Stimulated activated CD8-positive, alpha-beta memory T cell treated with anti-CD3 and anti-CD28 coated beads, Interleukin-7, amount 100 ng/mL, for 4 hours (primary cell): ENCODE results near the gene PIK3C2G.

Source experiments
- DNase-seq, 2 donors: peaks; one replicate each; pipeline ENCODE4 v3.0.0-alpha.2; 2020; ENCODE audit warnings: low read depth in 2 of 2

Gene PIK3C2G

GRCh38 chr12:18345021-18345735 is 83.9 kb downstream of the PIK3C2G start:
- DNase-seq: no peak

- DNase-seq: no peak
Measured at GRCh38 chr12:18352312-18352711, 91.0 kb downstream of the PIK3C2G start.

- DNase-seq: no peak
Measured at GRCh38 chr12:18355429-18355828, 94.1 kb downstream of the PIK3C2G start.

- DNase-seq: no peak
Measured at GRCh38 chr12:18358077-18358476, 96.8 kb downstream of the PIK3C2G start.

GRCh38 chr12:18358930-18359329 is 97.6 kb downstream of the PIK3C2G start:
- no peak for DNase-seq

GRCh38 chr12:18361433-18361832 is 100.1 kb downstream of the PIK3C2G start:
- no peak for DNase-seq

- no peak for DNase-seq
Measured at GRCh38 chr12:18363321-18363720, 102.0 kb downstream of the PIK3C2G start.

- DNase-seq: no peak
Measured at GRCh38 chr12:18368594-18368993, 107.3 kb downstream of the PIK3C2G start.

GRCh38 chr12:18373181-18373580 is 111.9 kb downstream of the PIK3C2G start:
- DNase-seq: no peak

- DNase-seq: no peak
Measured at GRCh38 chr12:18375131-18375530, 113.8 kb downstream of the PIK3C2G start.

GRCh38 chr12:18375583-18375982 is 114.3 kb downstream of the PIK3C2G start:
- DNase-seq: no peak

- DNase-seq: no peak
Measured at GRCh38 chr12:18382236-18382885, 121.0 kb downstream of the PIK3C2G start.

GRCh38 chr12:18383203-18383602 is 121.9 kb downstream of the PIK3C2G start:
- DNase-seq: no peak

- no peak for DNase-seq
Measured at GRCh38 chr12:18387706-18388105, 126.4 kb downstream of the PIK3C2G start.

- DNase-seq: no peak
Measured at GRCh38 chr12:18389820-18390219, 128.5 kb downstream of the PIK3C2G start.

GRCh38 chr12:18391151-18391550 is 129.8 kb downstream of the PIK3C2G start:
- DNase-seq: no peak

GRCh38 chr12:18394742-18395141 is 133.4 kb downstream of the PIK3C2G start:
- DNase-seq: no peak

- no peak for DNase-seq
Measured at GRCh38 chr12:18400186-18400585, 138.9 kb downstream of the PIK3C2G start.

GRCh38 chr12:18402872-18403611 is 141.7 kb downstream of the PIK3C2G start:
- no peak for DNase-seq

GRCh38 chr12:18411453-18411852 is 150.1 kb downstream of the PIK3C2G start:
- DNase-seq: no peak

- no peak for DNase-seq
Measured at GRCh38 chr12:18414671-18415070, 153.4 kb downstream of the PIK3C2G start.

- DNase-seq: no peak
Measured at GRCh38 chr12:18415227-18415626, 153.9 kb downstream of the PIK3C2G start.

- DNase-seq: no peak
Measured at GRCh38 chr12:18416412-18416811, 155.1 kb downstream of the PIK3C2G start.
